Retinal pigment epithelial cell (primary cell): ENCODE measurements around the gene ERGIC1.
"Not testable (repeated sequence)": the region's sequence is repeated elsewhere in the genome, so short reads cannot be mapped to it uniquely, and the experiment has no call there.

Experiments
- DNase-seq: peaks from one replicate; pipeline ENCODE4 v3.0.0-alpha.2; 2010; ENCODE audit warnings: low read depth
- H3K4me3 ChIP-seq: 2 replicates; pipeline ENCODE4 v1.5.1; 2011; ENCODE audit warnings: mild to moderate bottlenecking, low read length, control low read depth, moderate library complexity
- CTCF ChIP-seq: conservative IDR thresholded peaks from 2 replicates; pipeline ENCODE4 v1.5.1; 2011; ENCODE audit warnings: low read depth, low read length, control low read depth, inconsistent platforms

The ERGIC1 gene

GRCh38 chr5:172849606-172850453 is 15.8 kb downstream of the ERGIC1 start:
- TF ChIP-seq CTCF, result no peak
- DNase-seq, result no peak
- no peak overlapping the region for H3K4me3 ChIP-seq

- no peak overlapping the region for H3K4me3 ChIP-seq
- TF ChIP-seq CTCF, result no peak
- no peak for DNase-seq
Measured at GRCh38 chr5:172850454-172850797, 16.4 kb downstream of the ERGIC1 start.

GRCh38 chr5:172851254-172851653 is 17.2 kb downstream of the ERGIC1 start:
- DNase-seq, H3K4me3 ChIP-seq: not testable (repeated sequence)

- TF ChIP-seq CTCF, result no peak
- DNase-seq, result no peak
Measured at GRCh38 chr5:172852490-172853354, 18.7 kb downstream of the ERGIC1 start.

GRCh38 chr5:172853355-172853975 is 19.4 kb downstream of the ERGIC1 start:
- no peak for TF ChIP-seq CTCF
- H3K4me3 ChIP-seq, result no peak overlapping the region
- DNase-seq, result no peak

More at GRCh38 chr5:172852490-172853354, 18.7 kb downstream of the ERGIC1 start:
- H3K4me3 ChIP-seq, result no peak overlapping the region

GRCh38 chr5:172854451-172854871 is 20.4 kb downstream of the ERGIC1 start:
- no peak for DNase-seq
- no peak overlapping the region for H3K4me3 ChIP-seq
- no peak for TF ChIP-seq CTCF

- TF ChIP-seq CTCF, result no peak
- no peak overlapping the region for H3K4me3 ChIP-seq
- DNase-seq, result no peak
Measured at GRCh38 chr5:172854971-172855370, 20.9 kb downstream of the ERGIC1 start.
